Stomach smooth muscle (tissue), 2 donors: ENCODE results near the gene LPP.

ENCODE experiments used
- H3K27ac ChIP-seq: one replicate; pipeline ENCODE4 v1.7.0; 2013; ENCODE audit warnings: mild to moderate bottlenecking, low read length, inconsistent platforms
- H3K27me3 ChIP-seq, 2 donors: one replicate each; pipeline ENCODE4 v1.7.0; 2013; ENCODE audit warnings: low read length in 2 of 2; ENCODE audit not compliant: insufficient read depth in 2 of 2, control insufficient read depth in 1 of 2
- H3K36me3 ChIP-seq, 2 donors: one replicate each; pipeline ENCODE4 v1.7.0; 2013; ENCODE audit warnings: low read length in 2 of 2; ENCODE audit not compliant: control insufficient read depth in 2 of 2, insufficient read depth in 2 of 2
- H3K4me1 ChIP-seq: one replicate; pipeline ENCODE4 v1.7.0; 2013; ENCODE audit warnings: low read length; ENCODE audit not compliant: control insufficient read depth, insufficient read depth
- H3K4me3 ChIP-seq, 2 donors: one replicate each; pipeline ENCODE4 v1.7.0; 2013; ENCODE audit warnings: low read length in 2 of 2
- H3K9ac ChIP-seq, 2 donors: one replicate each; pipeline ENCODE4 v1.7.0; 2013; ENCODE audit warnings: low read length in 2 of 2, mild to moderate bottlenecking in 1 of 2
- H3K9me3 ChIP-seq, 2 donors: one replicate each; pipeline ENCODE4 v1.7.0; 2013; ENCODE audit warnings: low read length in 2 of 2; ENCODE audit not compliant: control insufficient read depth in 2 of 2
- donor health status: healthy.
- donor health status: Pancreatic carcinoma.

Gene LPP, protein sequence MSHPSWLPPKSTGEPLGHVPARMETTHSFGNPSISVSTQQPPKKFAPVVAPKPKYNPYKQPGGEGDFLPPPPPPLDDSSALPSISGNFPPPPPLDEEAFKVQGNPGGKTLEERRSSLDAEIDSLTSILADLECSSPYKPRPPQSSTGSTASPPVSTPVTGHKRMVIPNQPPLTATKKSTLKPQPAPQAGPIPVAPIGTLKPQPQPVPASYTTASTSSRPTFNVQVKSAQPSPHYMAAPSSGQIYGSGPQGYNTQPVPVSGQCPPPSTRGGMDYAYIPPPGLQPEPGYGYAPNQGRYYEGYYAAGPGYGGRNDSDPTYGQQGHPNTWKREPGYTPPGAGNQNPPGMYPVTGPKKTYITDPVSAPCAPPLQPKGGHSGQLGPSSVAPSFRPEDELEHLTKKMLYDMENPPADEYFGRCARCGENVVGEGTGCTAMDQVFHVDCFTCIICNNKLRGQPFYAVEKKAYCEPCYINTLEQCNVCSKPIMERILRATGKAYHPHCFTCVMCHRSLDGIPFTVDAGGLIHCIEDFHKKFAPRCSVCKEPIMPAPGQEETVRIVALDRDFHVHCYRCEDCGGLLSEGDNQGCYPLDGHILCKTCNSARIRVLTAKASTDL

GRCh38 chr3:188154014-188154808 lies at the start of gene LPP:
LPP (plus strand) TSS chr3:188154157; CDS start chr3:188406121, 251,964 bp downstream.
- peak within 1 kb of the TSS; percentile 100 for H3K27ac ChIP-seq
- no peaks in the 10 kb centered on the region for H3K27me3 ChIP-seq
- H3K9ac ChIP-seq = peak within 1 kb of the TSS; percentile 96 to 99
- H3K4me1 ChIP-seq = peaks cover 53% of the 10 kb centered on the region
- H3K36me3 ChIP-seq = peaks cover 0 to under 1% of the 10 kb centered on the region in 2 donors
- H3K9me3 ChIP-seq = no peaks in the 10 kb centered on the region
- peak within 1 kb of the TSS; percentile 94 for H3K4me3 ChIP-seq

DNA sequence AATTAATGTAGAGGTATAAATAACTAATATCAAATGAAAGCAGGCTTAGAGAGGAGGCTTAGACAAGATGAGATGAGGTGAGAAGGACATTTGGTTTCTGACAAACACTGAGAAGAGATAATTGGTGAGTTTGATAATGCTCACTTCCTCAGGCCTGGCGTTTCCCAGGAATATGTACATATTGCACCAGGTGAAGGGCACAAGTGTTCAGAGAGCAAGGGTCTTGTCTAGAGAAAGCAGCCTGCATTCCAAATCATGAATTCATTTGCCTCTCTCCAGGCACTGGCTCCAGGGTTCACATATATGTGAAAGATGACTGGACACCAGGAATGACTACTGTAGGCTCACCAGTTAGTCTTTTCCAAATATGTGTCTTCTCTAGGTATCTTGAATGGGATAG lies 48.0 kb upstream of the LPP start:
- H3K27me3 ChIP-seq = no peaks in the 10 kb centered on the region
- no peak overlapping the region for H3K4me3 ChIP-seq
- no peaks in the 10 kb centered on the region for H3K4me1 ChIP-seq
- no peaks in the 10 kb centered on the region for H3K36me3 ChIP-seq
- no peak overlapping the region for H3K27ac ChIP-seq
- H3K9ac ChIP-seq = no peak overlapping the region
- H3K9me3 ChIP-seq = peaks cover 0 to under 1% of the 10 kb centered on the region in 2 donors

DNA sequence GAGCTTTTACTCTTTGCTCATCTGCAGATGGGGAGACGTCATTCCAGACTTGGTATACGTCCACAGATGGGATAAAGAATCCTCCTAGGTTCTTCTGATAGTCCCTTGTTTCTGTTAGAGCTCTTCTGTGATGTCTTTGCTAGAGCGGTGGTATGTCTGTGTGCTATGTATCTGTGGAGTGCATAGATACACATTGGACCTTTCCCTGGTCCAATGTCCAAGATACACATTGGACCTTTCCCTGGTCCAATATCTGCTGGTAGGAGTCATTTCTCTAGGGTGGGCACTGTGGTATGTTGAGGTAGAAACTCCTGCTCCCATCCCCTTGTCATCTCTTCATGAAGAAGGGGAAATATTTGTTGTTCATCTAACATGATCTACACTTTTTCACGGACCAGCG lies 47.5 kb upstream of the LPP start:
- H3K9me3 ChIP-seq = no peaks in the 10 kb centered on the region

DNA sequence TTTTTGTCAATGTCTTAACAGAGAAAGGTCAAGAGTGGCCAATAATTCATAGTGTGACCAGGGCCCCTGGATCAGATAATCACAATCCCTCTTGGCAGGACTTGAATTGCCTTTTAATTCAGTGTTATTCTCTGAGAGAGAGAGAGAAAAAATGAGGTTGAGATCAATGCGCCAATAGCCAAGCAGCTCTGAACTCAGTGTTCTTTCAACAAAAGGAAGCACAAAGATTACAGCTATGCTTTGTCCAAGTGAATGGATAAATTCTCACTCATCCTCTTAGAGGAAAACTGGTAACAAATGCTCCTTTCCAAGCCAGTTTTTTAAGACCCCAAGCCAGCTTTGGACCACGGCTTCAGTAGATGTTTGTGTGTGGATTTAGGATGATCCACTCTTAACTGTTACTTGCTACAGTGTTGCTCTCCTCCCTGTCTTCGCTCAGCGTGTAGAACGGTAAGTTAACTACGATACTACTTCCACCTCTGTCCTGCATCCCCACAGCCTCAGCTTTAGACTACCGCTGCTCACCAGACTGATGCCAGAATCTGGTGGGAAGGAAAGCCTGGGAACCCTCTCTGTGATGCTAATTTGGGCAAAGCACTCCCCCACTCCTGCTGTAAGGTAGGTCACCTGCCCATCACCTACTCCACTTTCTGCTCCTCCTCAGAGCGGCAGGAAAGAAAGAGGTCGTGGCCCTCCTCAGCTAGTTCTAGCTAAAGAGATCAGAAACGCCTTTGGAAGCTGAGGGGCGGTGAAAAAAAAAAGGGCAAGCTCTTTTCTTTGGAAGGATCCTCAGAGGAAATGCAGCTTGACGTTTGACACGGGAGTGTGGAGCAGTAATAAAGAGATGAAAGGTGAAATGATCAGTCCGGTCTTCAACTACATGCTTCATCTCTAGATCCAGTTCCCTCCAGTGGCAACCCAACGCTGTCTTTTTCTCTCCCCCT lies 46.8 kb upstream of the LPP start:
- Histone ChIP-seq H3K4me3 (no peak overlapping the region), H3K27me3 (no peaks in the 10 kb centered on the region), H3K9ac (no peak overlapping the region), H3K4me1 (no peaks in the 10 kb centered on the region), H3K9me3 (no peaks in the 10 kb centered on the region), H3K27ac (no peak overlapping the region), H3K36me3 (no peaks in the 10 kb centered on the region)

More for the DNA sequence above, 47.5 kb upstream of the LPP start:
- Histone ChIP-seq H3K4me1 (no peaks in the 10 kb centered on the region), H3K27ac (no peak overlapping the region), H3K36me3 (no peaks in the 10 kb centered on the region), H3K27me3 (no peaks in the 10 kb centered on the region), H3K4me3 (no peak overlapping the region), H3K9ac (no peak overlapping the region)

DNA sequence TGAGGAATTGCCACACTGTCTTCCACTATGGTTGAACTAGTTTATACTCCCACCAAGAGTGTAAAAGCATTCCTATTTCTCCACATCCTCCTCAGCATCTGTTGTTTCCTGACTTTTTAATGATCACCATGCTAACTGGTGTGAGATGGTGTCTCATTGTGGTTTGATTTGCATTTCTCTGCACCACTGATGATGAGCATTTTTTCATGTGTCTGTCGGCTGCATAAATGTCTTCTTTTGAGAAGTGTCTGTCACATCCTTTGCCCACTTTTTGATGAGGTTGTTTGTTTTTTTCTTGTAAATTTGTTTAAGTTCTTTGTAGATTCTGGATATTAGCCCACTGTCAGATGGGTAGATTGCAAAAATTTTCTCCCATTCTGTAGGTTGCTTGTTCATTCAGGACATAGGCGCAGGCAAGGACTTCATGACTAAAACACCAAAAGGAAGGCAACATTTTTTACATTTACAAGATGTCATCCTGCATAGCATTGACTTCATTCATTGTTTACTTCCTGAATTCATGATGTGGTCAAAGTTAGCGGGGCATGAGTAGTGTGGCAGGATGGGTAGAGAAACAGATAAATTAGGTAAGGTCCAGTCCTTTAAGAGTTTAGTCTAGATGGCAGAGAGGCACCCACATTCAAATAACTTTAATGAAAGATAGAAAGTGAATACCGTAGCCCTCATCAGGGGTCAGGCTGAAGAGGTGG lies 45.1 kb upstream of the LPP start:
- no peak overlapping the region for H3K9ac ChIP-seq
- H3K4me3 ChIP-seq = no peak overlapping the region
- H3K27ac ChIP-seq = no peak overlapping the region
- no peaks in the 10 kb centered on the region for H3K36me3 ChIP-seq
- no peaks in the 10 kb centered on the region for H3K4me1 ChIP-seq
- H3K27me3 ChIP-seq = no peaks in the 10 kb centered on the region
- H3K9me3 ChIP-seq = no peaks in the 10 kb centered on the region

- H3K4me1 ChIP-seq = no peaks in the 10 kb centered on the region
- H3K36me3 ChIP-seq = no peaks in the 10 kb centered on the region
- H3K4me3 ChIP-seq = no peak overlapping the region
- no peaks in the 10 kb centered on the region for H3K27me3 ChIP-seq
- no peak overlapping the region for H3K9ac ChIP-seq
- no peaks in the 10 kb centered on the region for H3K9me3 ChIP-seq
- no peak overlapping the region for H3K27ac ChIP-seq
Measured at GRCh38 chr3:188111002-188111584, 42.9 kb upstream of the LPP start.

GRCh38 chr3:188113756-188114155 lies 40.2 kb upstream of the LPP start:
- H3K27ac ChIP-seq = no peak overlapping the region
- no peaks in the 10 kb centered on the region for H3K36me3 ChIP-seq
- no peaks in the 10 kb centered on the region for H3K9me3 ChIP-seq
- no peaks in the 10 kb centered on the region for H3K27me3 ChIP-seq
- no peak overlapping the region for H3K4me3 ChIP-seq
- no peak overlapping the region for H3K9ac ChIP-seq
- no peaks in the 10 kb centered on the region for H3K4me1 ChIP-seq

GRCh38 chr3:188119846-188120245 lies 34.1 kb upstream of the LPP start:
- no peaks in the 10 kb centered on the region for H3K36me3 ChIP-seq
- H3K27me3 ChIP-seq = no peaks in the 10 kb centered on the region
- no peak overlapping the region for H3K4me3 ChIP-seq
- H3K9ac ChIP-seq = no peak overlapping the region
- H3K27ac ChIP-seq = no peak overlapping the region
- H3K9me3 ChIP-seq = no peaks in the 10 kb centered on the region
- H3K4me1 ChIP-seq = peaks cover 2% of the 10 kb centered on the region

DNA sequence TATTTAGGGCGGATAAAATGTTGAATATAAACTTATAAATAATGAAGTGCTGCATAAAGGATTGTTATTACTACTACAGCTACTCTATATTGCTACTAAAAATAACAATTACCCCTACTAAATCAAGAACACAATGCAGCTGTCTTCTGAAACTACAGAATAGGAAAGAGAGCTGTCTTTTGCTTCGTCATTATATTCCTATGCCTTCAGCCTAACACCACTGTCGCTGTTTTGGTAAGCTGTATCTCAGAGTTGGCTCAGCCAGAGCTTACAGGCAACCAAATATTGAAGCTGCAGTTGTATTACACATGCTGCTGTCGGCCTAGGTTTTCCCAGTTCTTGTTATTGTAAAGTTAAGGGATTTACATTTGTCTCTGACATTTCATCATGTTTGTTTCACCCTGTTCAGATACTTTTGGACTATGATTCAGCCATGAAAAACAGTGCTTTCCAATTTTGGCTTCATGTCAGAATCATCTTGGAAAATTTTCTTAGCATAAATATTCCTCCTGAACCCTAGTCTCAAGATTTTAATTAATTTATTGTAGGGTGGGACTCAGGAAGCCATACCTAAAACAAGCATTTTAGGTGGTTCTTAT lies 31.3 kb upstream of the LPP start:
- no peaks in the 10 kb centered on the region for H3K9me3 ChIP-seq
- no peak overlapping the region for H3K4me3 ChIP-seq
- H3K4me1 ChIP-seq = peaks cover 20% of the 10 kb centered on the region
- H3K27me3 ChIP-seq = no peaks in the 10 kb centered on the region
- H3K36me3 ChIP-seq = no peaks in the 10 kb centered on the region
- no peak overlapping the region for H3K9ac ChIP-seq
- H3K27ac ChIP-seq = no peak overlapping the region
